GM10248 (cell line): ENCODE measurements around the gene PYGM.

ENCODE experiments used
- CTCF ChIA-PET: fragments of 300-600 bp; sonication (Branson Sonifier 250); formaldehyde crosslinking; extraction: SDS; loops from one replicate; lab custom pipeline; 2021; ENCODE audit warnings: antibody characterized with exemption; lab: Yijun Ruan, JAX
- POLR2A ChIA-PET: fragments of 350-650 bp; sonication (Branson Sonifier 250); formaldehyde crosslinking; extraction: SDS; loops from one replicate; lab custom pipeline; 2020; ENCODE audit warnings: antibody characterized with exemption; lab: Yijun Ruan, JAX
- DNase-seq: peaks from one replicate; pipeline ENCODE4 v3.0.0; 2012; ENCODE audit errors: extremely low spot score
- CTCF ChIP-seq: IDR thresholded peaks from 2 replicates; pipeline ENCODE4 v1.5.1; 2012; ENCODE audit warnings: mild to moderate bottlenecking, low read depth; ENCODE audit errors: extremely low read depth, missing control alignments, control extremely low read depth

Gene PYGM

GRCh38 chr11:64724863-64725532 lies 34.8 kb downstream of the PYGM start:
- POLR2A ChIA-PET = no interaction called here
- DNase-seq = no peak
- CTCF ChIA-PET = interaction anchor here (1.1 to 3.1 kb wide), 5 partner anchors 10 to 72 kb away, joined by 3 to 16 read pairs (median 4); no protein-coding TSS in a partner anchor
- no peak for TF ChIP-seq CTCF

- TF ChIP-seq CTCF = no peak
- CTCF ChIA-PET = interaction anchor here (1.1 to 3.1 kb wide), 2 partner anchors 17 to 35 kb away, joined by 3 to 16 read pairs; no protein-coding TSS in a partner anchor
- POLR2A ChIA-PET = no interaction called here
- DNase-seq = no peak
Observed at GRCh38 chr11:64723907-64724862, 35.6 kb downstream of the PYGM start.

GRCh38 chr11:64723117-64723906 lies 36.5 kb downstream of the PYGM start, which contains the start of gene NRXN2:
Gene NRXN2, minus strand, starts transcription at chr11:64723197. Its CDS starts 9,498 bp downstream, at chr11:64713699.
- peak; percentile 96 for DNase-seq
- TF ChIP-seq CTCF = peak; percentile 86
- POLR2A ChIA-PET = interaction anchor here (0.6 kb wide), 1 partner anchor 211 kb away, joined by 4 read pairs; no protein-coding TSS in a partner anchor
- CTCF ChIA-PET = interaction anchor here (1.2 to 3.1 kb wide), 2 partner anchors 28 to 35 kb away, joined by 3 to 16 read pairs; no protein-coding TSS in a partner anchor

GRCh38 chr11:64722141-64723065 lies 37.4 kb downstream of the PYGM start:
- ChIA-PET CTCF (interaction anchor here (1.2 to 2.4 kb wide), 5 partner anchors 20 to 273 kb away, joined by 3 to 12 read pairs (median 5); partner anchors contain the start of gene RASGRP2), POLR2A (interaction anchor here (0.6 kb wide), 2 partner anchors 211 to 786 kb away, joined by 4 to 11 read pairs; no protein-coding TSS in a partner anchor)
- DNase-seq = no peak
- no peak for TF ChIP-seq CTCF

- DNase-seq = no peak
- POLR2A ChIA-PET = no interaction called here
- TF ChIP-seq CTCF = no peak
- CTCF ChIA-PET = interaction anchor here (1.3 to 2.4 kb wide), 4 partner anchors 21 to 272 kb away, joined by 4 to 12 read pairs (median 5); partner anchors contain the start of gene RASGRP2
Observed at GRCh38 chr11:64721359-64721699, 38.4 kb downstream of the PYGM start.
